NB4 (cell line): ENCODE measurements around the gene ZCCHC3.

Experiments used
- CTCF ChIP-seq: IDR thresholded peaks from one replicate; pipeline ENCODE4 v1.5.1; 2012; ENCODE audit warnings: low read depth, low read length
- MYC ChIP-seq: IDR thresholded peaks from 2 replicates; pipeline ENCODE4 v1.6.1; 2011; ENCODE audit warnings: low read depth, low read length
- POLR2A ChIP-seq: IDR thresholded peaks from 2 replicates; pipeline ENCODE4 v1.6.1; 2011; ENCODE audit warnings: mild to moderate bottlenecking; ENCODE audit not compliant: insufficient read length; ENCODE audit errors: extremely low read depth

- TF ChIP-seq CTCF (no peak), POLR2A (no peak), MYC (no peak)
These were observed 51.8 kb downstream of the ZCCHC3 start for GRCh38 chr20:348972-349841.
